ENCODE data around the gene CPNE7. TPM values are rescaled to one million over a fixed set of nuclear protein-coding genes. Genes with fewer than 3 reads are reported as not detected.

The CPNE7 gene
- total and polyA plus RNA-seq, 2 of the 8 experiments (the other 6 are each of a cell fraction or from before 2014, with no cell fraction given) = 10.0 to 23.7 TPM

- Histone ChIP-seq H3K4me2 (ENCODE audit: insufficient read depth in 1 of 2, low read depth in 2 of 2, low read length in 2 of 2) (no peak overlapping the region), H4K20me1 (replicated peaks in 1 of 2; ENCODE audit: control insufficient read depth in 1 of 2, insufficient read depth in 2 of 2, low read length in 2 of 2) (peaks cover 0 to 4% of the 10 kb centered on the region in 2 experiments), H3K56ac (replicated peaks; ENCODE audit: insufficient read length, low read depth, low read length) (no peak overlapping the region), H3K79me2 (ENCODE audit: control insufficient read depth in 1 of 2, insufficient read depth in 2 of 2, low read length in 2 of 2) (no peaks in the 10 kb centered on the region), H3K23me2 (ENCODE audit: low read depth, low read length) (no peaks in the 10 kb centered on the region; the same call in 1 of the 2 replicates), H2BK120ac (replicated peaks; ENCODE audit: low read depth, low read length) (no peak overlapping the region), H3K27ac (ENCODE audit: low read depth, low read length) (no peak overlapping the region), H3K23ac (ENCODE audit: insufficient read length) (no peak overlapping the region), H2AK5ac (ENCODE audit: low read depth, low read length) (no peak overlapping the region), H2BK20ac (ENCODE audit: low read length) (no peak overlapping the region), H2BK12ac (ENCODE audit: low read depth, low read length) (no peak overlapping the region), H3K79me1 (ENCODE audit: low read depth, low read length) (no peaks in the 10 kb centered on the region), H4K91ac (replicated peaks; ENCODE audit: insufficient read length, low read length) (no peak overlapping the region), H4K8ac (ENCODE audit: extremely low read depth, insufficient read depth, low read length) (no peak overlapping the region), H3K27me3 (replicated peaks in 1 of 4; ENCODE audit: control insufficient read depth in 3 of 4, extremely low read depth in 1 of 4, insufficient read depth in 3 of 4, low read length in 3 of 4) (no peaks in the 10 kb centered on the region; a peak in 1 of 7 replicates), H2AFZ (ENCODE audit: low read length) (no peak overlapping the region), H3K14ac (ENCODE audit: insufficient read length) (no peak overlapping the region), H2BK5ac (ENCODE audit: low read depth, low read length) (no peak overlapping the region), H3K9me3 (ENCODE audit: insufficient read depth in 2 of 2, low read depth in 1 of 2, low read length in 1 of 2) (no peaks in the 10 kb centered on the region), H3K18ac (ENCODE audit: extremely low read depth, low read length) (no peak overlapping the region), H2BK15ac (ENCODE audit: low read length) (no peak overlapping the region), H3K9ac (replicated peaks in 1 of 4; ENCODE audit: extremely low read depth in 1 of 4, low read depth in 3 of 4, low read length in 3 of 4) (no peak overlapping the region), H3K36me3 (ENCODE audit: control insufficient read depth in 2 of 4, insufficient read depth in 4 of 4, low read length in 3 of 4) (no peaks in the 10 kb centered on the region), H3K4me3 (ENCODE audit: extremely low read depth in 1 of 4, insufficient read depth in 2 of 4, low read depth in 3 of 4, low read length in 4 of 4) (no peak overlapping the region), H4K5ac (ENCODE audit: insufficient read length, low read depth, low read length) (no peak overlapping the region), H3K4ac (replicated peaks; ENCODE audit: insufficient read length, low read depth, low read length) (no peak overlapping the region), H3K4me1 (replicated peaks in 1 of 4; ENCODE audit: control insufficient read depth in 3 of 4, insufficient read depth in 4 of 4, low read length in 3 of 4) (peaks cover 0 to 6% (median 5%) of the 10 kb centered on the region in 4 experiments; a peak in 5 of 7 replicates)
- ChIA-PET POLR2A (ENCODE audit: partially characterized antibody) (no interaction called here), CTCF (ENCODE audit: partially characterized antibody) (interaction anchor here (1.0 to 1.6 kb wide), 3 partner anchors 8 to 32 kb away, joined by 3 to 6 read pairs (median 5); no protein-coding TSS in a partner anchor)
- WGBS, 2 experiments (ENCODE audit: extremely low coverage in 1 of 2, insufficient coverage in 1 of 2, insufficient read length in 1 of 2, insufficient replicate concordance in 2 of 2, low coverage in 1 of 2, low lambda C conversion rate in 2 of 2, missing lambda C conversion rate in 1 of 2) = 95% methylated on average over 9 of the region's 9 CpGs; no CpG with 5 or more reads in 1 of the 2 experiments
- DNase-seq (ENCODE audit: low read depth in 1 of 2, low spot score in 2 of 2) (no peak), FAIRE-seq (no peak)
These were observed 31.9 kb downstream of the CPNE7 start for GRCh38 chr16:89607453-89607852.

All from H1 (cell line).